OCI-LY3 (cell line): ENCODE measurements around the gene RPL3.

ENCODE experiments used
- CTCF ChIP-seq: fragments of 200-600, 300-600 bp; sonication (generic); IDR thresholded peaks from 2 replicates; pipeline ENCODE4 v1.5.1; 2014; ENCODE audit warnings: antibody characterized with exemption, low read length, low read depth
- EZH2phosphoT487 ChIP-seq: fragments of 200-600 bp; shearing (Covaris generic); IDR thresholded peaks from 2 replicates; pipeline ENCODE4 v1.6.1; 2018; ENCODE audit warnings: antibody characterized with exemption, mixed run types, low read depth

GRCh38 chr22:39296535-39296934, 22.9 kb downstream of the RPL3 start:
- TF ChIP-seq CTCF (no peak), EZH2phosphoT487 (no peak)
